Breast epithelium (tissue), 4 donors: ENCODE data around the gene KLHL3. TPM values are rescaled to one million over a fixed set of nuclear protein-coding genes. Genes with fewer than 3 reads are reported as not detected.

ENCODE experiments used
- DNase-seq, 2 donors: peaks; one replicate each; pipeline ENCODE4 v3.0.0-alpha.2; 2019; ENCODE audit warnings: low spot score in 2 of 2
- H3K27ac ChIP-seq, 2 donors: fragments of 200-600 bp; sonication (generic) in 1 of 2; one replicate each; pipeline ENCODE4 v1.5.1; 2016 to 2019; ENCODE audit warnings: mild to moderate bottlenecking in 1 of 2
- H3K27me3 ChIP-seq, 2 donors: fragments of 200-600 bp; sonication (generic) in 1 of 2; one replicate each; pipeline versions ENCODE4 v1.5.1 to v1.6.0; 2017 to 2019; ENCODE audit warnings: control low read depth in 1 of 2, mild to moderate bottlenecking in 1 of 2
- H3K36me3 ChIP-seq: fragments of 200-600 bp; one replicate; pipeline ENCODE4 v1.5.1; 2019
- H3K4me1 ChIP-seq, 2 donors: fragments of 200-600 bp; sonication (generic); one replicate each; pipeline ENCODE4 v1.5.1; 2016 to 2019; ENCODE audit warnings: control low read depth in 1 of 2
- H3K4me3 ChIP-seq, 3 donors: fragments of 200-600 bp; sonication (generic); 1 replicate in 2 of 3; 2 replicates in 1 of 3; pipeline ENCODE4 v1.5.1; 2016 to 2019; ENCODE audit warnings: mild to moderate bottlenecking in 3 of 3, moderate library complexity in 2 of 3
- H3K9me3 ChIP-seq, 2 donors: fragments of 200-600 bp; sonication (generic) in 1 of 2; one replicate each; pipeline ENCODE4 v1.5.1; 2016 to 2019; ENCODE audit warnings: control low read depth in 1 of 2
- POLR2A ChIP-seq: fragments of 450-650 bp; IDR thresholded peaks from one replicate; pipeline ENCODE4 v1.6.1; 2016; ENCODE audit warnings: antibody characterized with exemption, mild to moderate bottlenecking, moderate library complexity
- POLR2AphosphoS5 ChIP-seq, 3 donors: sonication (generic); formaldehyde crosslinking; IDR thresholded peaks; one replicate each; pipeline ENCODE4 v1.6.1; 2017; ENCODE audit warnings: antibody characterized with exemption in 3 of 3
- intact Hi-C: fragments of 100-400 bp; cut with DNase I; formaldehyde crosslinking; loops from one replicate; pipeline ENCODE4 v1.15.1; 2023; ENCODE audit warnings: low total_unique reads
- total RNA-seq, 3 donors: library from RNA; depleted of rRNA; stranded (reverse); fragments of >200 nt; gene quantifications; one replicate each; pipeline ENCODE4 v1.1.0, GENCODE V29; 2016
- TF ChIP-seq, protein P1 (sequence below), 3 donors: fragments of 450-650 bp; IDR thresholded peaks; one replicate each; pipeline ENCODE4 v1.5.1; 2016 to 2017; ENCODE audit warnings: antibody characterized with exemption in 3 of 3, mild to moderate bottlenecking in 3 of 3, moderate library complexity in 3 of 3

KLHL3 gene
- total RNA-seq, 3 donors from 2014 or later, result 4.5 to 11.7 (median 4.9) TPM

DNA sequence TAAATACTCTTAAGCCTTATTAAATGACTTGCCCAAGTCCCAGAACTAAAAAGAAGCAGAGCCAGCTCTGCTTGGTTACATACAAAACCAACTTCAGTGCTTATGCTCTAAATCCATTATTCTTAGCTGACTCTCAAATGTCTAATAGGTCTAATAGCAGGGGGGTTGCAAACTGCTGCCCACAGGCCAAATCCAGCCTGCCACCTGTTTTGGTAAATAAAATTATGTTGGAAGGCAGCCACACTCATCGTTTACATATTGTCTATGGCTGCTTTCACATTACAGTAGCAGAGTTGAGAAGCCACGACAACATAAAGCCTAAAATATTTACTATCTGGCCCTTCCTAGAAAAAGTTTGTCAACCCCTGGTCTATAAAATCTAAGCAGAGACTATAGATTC is 69.0 kb downstream of the KLHL3 start:
- no peaks in the 10 kb centered on the region for H3K36me3 ChIP-seq
- H3K9me3 ChIP-seq, result no peaks in the 10 kb centered on the region
- no peak overlapping the region for H3K4me3 ChIP-seq
- intact Hi-C loops, result no loop called here
- peak overlapping the region; percentile 5 to 82 for H3K27ac ChIP-seq
- no peaks in the 10 kb centered on the region for H3K4me1 ChIP-seq
- H3K27me3 ChIP-seq, result no peaks in the 10 kb centered on the region
- no peak for DNase-seq
- TF ChIP-seq POLR2AphosphoS5 (IDR thresholded peaks at IDR 0.05) (no peak), POLR2A (no peak)
- TF ChIP-seq, protein P1, sequence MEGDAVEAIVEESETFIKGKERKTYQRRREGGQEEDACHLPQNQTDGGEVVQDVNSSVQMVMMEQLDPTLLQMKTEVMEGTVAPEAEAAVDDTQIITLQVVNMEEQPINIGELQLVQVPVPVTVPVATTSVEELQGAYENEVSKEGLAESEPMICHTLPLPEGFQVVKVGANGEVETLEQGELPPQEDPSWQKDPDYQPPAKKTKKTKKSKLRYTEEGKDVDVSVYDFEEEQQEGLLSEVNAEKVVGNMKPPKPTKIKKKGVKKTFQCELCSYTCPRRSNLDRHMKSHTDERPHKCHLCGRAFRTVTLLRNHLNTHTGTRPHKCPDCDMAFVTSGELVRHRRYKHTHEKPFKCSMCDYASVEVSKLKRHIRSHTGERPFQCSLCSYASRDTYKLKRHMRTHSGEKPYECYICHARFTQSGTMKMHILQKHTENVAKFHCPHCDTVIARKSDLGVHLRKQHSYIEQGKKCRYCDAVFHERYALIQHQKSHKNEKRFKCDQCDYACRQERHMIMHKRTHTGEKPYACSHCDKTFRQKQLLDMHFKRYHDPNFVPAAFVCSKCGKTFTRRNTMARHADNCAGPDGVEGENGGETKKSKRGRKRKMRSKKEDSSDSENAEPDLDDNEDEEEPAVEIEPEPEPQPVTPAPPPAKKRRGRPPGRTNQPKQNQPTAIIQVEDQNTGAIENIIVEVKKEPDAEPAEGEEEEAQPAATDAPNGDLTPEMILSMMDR (IDR thresholded peaks at IDR 0.05), result no peak

DNA sequence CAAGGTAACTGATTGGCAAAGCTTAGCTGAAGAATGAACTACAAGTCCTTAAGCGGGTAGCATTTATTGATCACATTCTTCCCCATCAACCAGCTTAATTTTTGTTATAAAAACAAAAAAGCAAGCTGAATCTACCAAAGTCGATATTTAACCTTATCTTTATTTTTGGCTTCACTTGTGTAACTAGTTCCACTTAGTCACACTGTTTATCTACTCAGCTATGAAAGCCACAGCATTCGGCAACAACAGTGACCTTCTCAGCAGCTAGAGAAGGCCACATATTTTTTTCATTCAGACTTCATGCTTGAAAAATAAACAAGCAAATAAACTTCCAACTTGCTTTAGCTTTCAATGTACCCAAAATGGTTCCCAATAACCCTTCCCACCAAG is 69.4 kb downstream of the KLHL3 start:
- H3K27ac ChIP-seq, result peak overlapping the region; percentile 5 to 82
- DNase-seq, result no peak
- no peaks in the 10 kb centered on the region for H3K27me3 ChIP-seq
- no peaks in the 10 kb centered on the region for H3K36me3 ChIP-seq
- intact Hi-C loops, result no loop called here
- TF ChIP-seq POLR2A (no peak), POLR2AphosphoS5 (IDR thresholded peaks at IDR 0.05) (no peak)
- TF ChIP-seq, protein P1 (IDR thresholded peaks at IDR 0.05), result no peak
- no peaks in the 10 kb centered on the region for H3K9me3 ChIP-seq
- no peak overlapping the region for H3K4me3 ChIP-seq
- H3K4me1 ChIP-seq, result no peaks in the 10 kb centered on the region

GRCh38 chr5:137665678-137666460 is 70.0 kb downstream of the KLHL3 start:
- TF ChIP-seq, protein P1 (IDR thresholded peaks at IDR 0.05), result no peak
- TF ChIP-seq POLR2AphosphoS5 (IDR thresholded peaks at IDR 0.05), result no peak
- no peak for TF ChIP-seq POLR2A
- H3K27me3 ChIP-seq, result no peaks in the 10 kb centered on the region
- no peak overlapping the region for H3K4me3 ChIP-seq
- intact Hi-C loops, result no loop called here
- no peak for DNase-seq
- peak overlapping the region; percentile 5 to 82 for H3K27ac ChIP-seq
- H3K9me3 ChIP-seq, result no peaks in the 10 kb centered on the region
- H3K4me1 ChIP-seq, result no peaks in the 10 kb centered on the region
- H3K36me3 ChIP-seq, result no peaks in the 10 kb centered on the region

DNA sequence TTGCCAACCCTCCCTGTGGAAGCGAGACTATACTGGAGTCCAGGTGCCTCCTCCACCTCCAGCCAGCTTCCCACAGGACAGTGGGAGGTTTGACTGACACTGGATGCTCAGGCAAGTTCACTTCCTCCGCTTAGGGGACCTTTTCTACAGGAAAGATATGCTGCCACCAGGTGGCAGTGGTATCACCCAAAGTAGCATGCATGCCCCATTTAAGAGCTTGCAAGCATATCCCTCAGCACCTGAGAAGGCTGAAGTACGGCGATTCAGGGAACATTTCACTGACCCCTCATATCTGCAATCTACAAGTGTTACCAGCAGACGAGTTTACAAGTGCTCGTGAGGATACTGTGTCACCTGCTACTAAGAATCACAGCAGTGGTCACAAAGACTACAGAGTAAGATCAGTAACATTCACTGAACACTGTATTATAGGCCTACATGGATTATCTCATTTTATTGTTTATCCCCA is 75.5 kb downstream of the KLHL3 start:
- intact Hi-C loops, result no loop called here

DNA sequence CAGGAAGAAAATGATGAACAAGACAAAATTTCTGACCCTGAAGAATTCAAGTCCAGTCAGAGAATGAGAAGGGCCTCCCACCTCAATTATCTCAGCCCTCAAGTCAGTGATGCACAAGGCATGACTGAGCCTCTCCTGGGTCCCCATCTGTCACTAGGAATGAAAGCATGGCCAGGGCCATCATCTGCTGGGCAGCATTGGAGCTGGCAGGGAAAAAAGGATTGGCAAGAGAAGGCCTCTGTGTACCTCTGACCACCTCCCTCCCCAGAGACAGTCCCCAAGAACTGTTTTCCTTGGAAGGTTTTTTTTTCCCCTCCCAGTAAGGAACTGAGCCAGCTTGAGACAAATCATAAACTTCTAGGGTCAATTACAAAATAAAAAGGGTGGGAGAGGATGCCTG is 76.7 kb downstream of the KLHL3 start:
- TF ChIP-seq POLR2AphosphoS5 (IDR thresholded peaks at IDR 0.05) (no peak), POLR2A (no peak)
- TF ChIP-seq, protein P1 (IDR thresholded peaks at IDR 0.05), result no peak
- Histone ChIP-seq H3K27ac (no peak overlapping the region), H3K9me3 (no peaks in the 10 kb centered on the region), H3K4me1 (no peaks in the 10 kb centered on the region), H3K36me3 (no peaks in the 10 kb centered on the region), H3K27me3 (no peaks in the 10 kb centered on the region), H3K4me3 (no peak overlapping the region)
- no peak for DNase-seq
- intact Hi-C loops, result no loop called here

More for the DNA sequence above, 75.5 kb downstream of the KLHL3 start:
- H3K9me3 ChIP-seq, result no peaks in the 10 kb centered on the region
- H3K36me3 ChIP-seq, result no peaks in the 10 kb centered on the region
- no peaks in the 10 kb centered on the region for H3K4me1 ChIP-seq
- peak overlapping the region in 1 of 2 donors; percentile 27 for H3K27ac ChIP-seq
- TF ChIP-seq POLR2A (no peak), POLR2AphosphoS5 (IDR thresholded peaks at IDR 0.05) (no peak)
- TF ChIP-seq, protein P1 (IDR thresholded peaks at IDR 0.05), result peak; percentile 67 to 72 (median 68)
- DNase-seq, result peak; percentile 52 to 55
- H3K27me3 ChIP-seq, result no peaks in the 10 kb centered on the region
- H3K4me3 ChIP-seq, result no peak overlapping the region
